GM21447 (cell line): ENCODE data around the gene POU4F2.

ENCODE experiments used
- ATAC-seq: cut with Tn5 transposase; IDR thresholded peaks from one replicate; pipeline ENCODE4 v1.9.1; 2021; ENCODE audit not compliant: unreplicated experiment

POU4F2 gene

GRCh38 chr4:146638786-146639505, at the start of gene POU4F2:
Gene POU4F2, plus strand, starts transcription at chr4:146638893. Its CDS starts 248 bp downstream, at chr4:146639141.
- no peak for ATAC-seq

GRCh38 chr4:146590801-146591200, 47.9 kb upstream of the POU4F2 start:
- no peak for ATAC-seq

- ATAC-seq: no peak
Observed at GRCh38 chr4:146592019-146592418, 46.7 kb upstream of the POU4F2 start.

GRCh38 chr4:146632770-146633470, 5.8 kb upstream of the POU4F2 start:
- no peak for ATAC-seq

GRCh38 chr4:146633471-146633800, 5.3 kb upstream of the POU4F2 start:
- ATAC-seq: no peak

- no peak for ATAC-seq
Observed at GRCh38 chr4:146634825-146635224, 3.9 kb upstream of the POU4F2 start.

GRCh38 chr4:146637621-146638332, 916 bp upstream of the POU4F2 start:
- ATAC-seq: no peak

GRCh38 chr4:146638333-146638785, 334 bp upstream of the POU4F2 start:
- ATAC-seq: no peak

- ATAC-seq: no peak
Observed at GRCh38 chr4:146639506-146639932, 826 bp downstream of the POU4F2 start.

- no peak for ATAC-seq
Observed at GRCh38 chr4:146640021-146640464, 1.4 kb downstream of the POU4F2 start.

GRCh38 chr4:146640465-146641061, 1.9 kb downstream of the POU4F2 start:
- ATAC-seq: no peak

- ATAC-seq: no peak
Observed at GRCh38 chr4:146641762-146642161, 3.1 kb downstream of the POU4F2 start.

GRCh38 chr4:146643812-146644401, 5.2 kb downstream of the POU4F2 start:
- no peak for ATAC-seq

- ATAC-seq: no peak
Observed at GRCh38 chr4:146645921-146646320, 7.2 kb downstream of the POU4F2 start.

- no peak for ATAC-seq
Observed at GRCh38 chr4:146646593-146647325, 8.1 kb downstream of the POU4F2 start.

GRCh38 chr4:146647615-146648460, 9.1 kb downstream of the POU4F2 start:
- no peak for ATAC-seq

- ATAC-seq: no peak
Observed at GRCh38 chr4:146648461-146648783, 9.7 kb downstream of the POU4F2 start.

- no peak for ATAC-seq
Observed at GRCh38 chr4:146649232-146649631, 10.5 kb downstream of the POU4F2 start.

- ATAC-seq: no peak
Observed at GRCh38 chr4:146650034-146650433, 11.3 kb downstream of the POU4F2 start.
